GM12878 (cell line): ENCODE results near the gene MCMBP. TPM values are rescaled to one million over a fixed set of nuclear protein-coding genes. Genes with fewer than 3 reads are reported as not detected.

Experiments used
- ATAC-seq: fragments of 200-7000 bp; cut with Tn5 transposase; 3 replicates; pipeline ENCODE4 v1.9.1; 2020; ENCODE audit warnings: mild to moderate bottlenecking, moderate library complexity
- BruUV-seq: library from RNA; stranded (reverse); fragments of 400-500 nt; replicated peaks from 2 replicates; lab custom pipeline; 2021; lab: Mats Ljungman, UMichigan
- CTCF ChIA-PET: fragments of 300-600 bp; sonication (Branson Sonifier 250); formaldehyde crosslinking; extraction: SDS; loops from one replicate; lab custom pipeline; 2021; ENCODE audit warnings: inconsistent platforms; lab: Yijun Ruan, JAX
- POLR2A ChIA-PET: fragments of 350-600 bp; formaldehyde crosslinking; extraction: SDS; loops from one replicate; lab custom pipeline; 2021; ENCODE audit warnings: inconsistent platforms; lab: Charles Lee
- RAD21 ChIA-PET: fragments of 300-600 bp; sonication (Branson Sonifier 250); formaldehyde crosslinking; loops from one replicate; lab custom pipeline; 2023; ENCODE audit warnings: antibody characterized with exemption; ENCODE audit not compliant: unreplicated experiment; lab: Charles Lee
- SMC1A ChIA-PET: fragments of 300-600 bp; sonication (Branson Sonifier 250); formaldehyde crosslinking; loops from one replicate; lab custom pipeline; 2023; ENCODE audit not compliant: unreplicated experiment, uncharacterized antibody; lab: Charles Lee
- DNase-seq: peaks from one replicate; pipeline ENCODE4 v3.0.0-alpha.2; 2011; ENCODE audit warnings: low read depth, low spot score
- FAIRE-seq: peaks from 3 replicates; lab custom pipeline; 2011; peaks lifted over from hg19 to GRCh38; lab: Jason Lieb, UNC
- H2AFZ ChIP-seq: 2 replicates; pipeline ENCODE4 v1.6.0; 2011; ENCODE audit warnings: low read depth, low read length, control low read depth; ENCODE audit not compliant: control insufficient read depth
- H3K27ac ChIP-seq: 2 replicates; pipeline ENCODE4 v1.5.1; 2011; ENCODE audit warnings: control low read depth; ENCODE audit not compliant: control insufficient read depth, insufficient read depth
- H3K27me3 ChIP-seq, 2 experiments: replicated peaks in 1 of 2; 2 replicates each; pipeline versions ENCODE4 v1.6.0 to v1.6.1; 2011; ENCODE audit warnings: low read length in 1 of 2; ENCODE audit not compliant: control insufficient read depth in 2 of 2, insufficient read depth in 2 of 2
- H3K36me3 ChIP-seq, 2 experiments: 2 replicates each; pipeline ENCODE4 v1.5.1; 2011; ENCODE audit warnings: low read length in 1 of 2; ENCODE audit not compliant: control insufficient read depth in 2 of 2, insufficient read depth in 2 of 2
- H3K4me1 ChIP-seq: 2 replicates; pipeline ENCODE4 v1.6.1; 2011; ENCODE audit warnings: mild to moderate bottlenecking, low read length, moderate library complexity, mixed read lengths; ENCODE audit not compliant: control insufficient read depth, insufficient read depth
- H3K4me2 ChIP-seq: 2 replicates; pipeline ENCODE4 v1.6.0; 2011; ENCODE audit warnings: control low read depth; ENCODE audit not compliant: control insufficient read depth, insufficient read depth
- H3K4me3 ChIP-seq: fragments of 200-600 bp; sonication (generic); 2 replicates; pipeline ENCODE4 v1.5.1; 2016
- H3K79me2 ChIP-seq: 2 replicates; pipeline ENCODE4 v1.6.0; 2011; ENCODE audit warnings: low read length; ENCODE audit not compliant: control insufficient read depth, insufficient read depth
- H3K9ac ChIP-seq: 2 replicates; pipeline ENCODE4 v1.8.0; 2011; ENCODE audit warnings: low read length, control low read depth, mixed read lengths; ENCODE audit not compliant: control insufficient read depth, insufficient read depth
- H3K9me3 ChIP-seq: replicated peaks from 3 replicates; pipeline ENCODE4 v1.5.1; 2011; ENCODE audit warnings: mild to moderate bottlenecking, low read length; ENCODE audit not compliant: control insufficient read depth, insufficient read depth
- H4K20me1 ChIP-seq: 2 replicates; pipeline ENCODE4 v1.6.0; 2011; ENCODE audit not compliant: control insufficient read depth, insufficient read depth
- GABPA ChIP-seq: IDR thresholded peaks from 2 replicates; pipeline ENCODE4 v1.6.1; 2014; ENCODE audit warnings: antibody characterized with exemption, low read depth, mild to moderate bottlenecking, inconsistent platforms
- MEF2A ChIP-seq: IDR thresholded peaks from 2 replicates; pipeline ENCODE4 v1.6.1; 2011; ENCODE audit warnings: low read depth, mild to moderate bottlenecking, low read length, moderate library complexity; ENCODE audit not compliant: insufficient read depth
- MYC ChIP-seq: IDR thresholded peaks from 2 replicates; pipeline ENCODE4 v1.6.1; 2011; ENCODE audit warnings: mild to moderate bottlenecking, low read length, moderate library complexity, inconsistent platforms; ENCODE audit not compliant: insufficient read depth, insufficient replicate concordance, insufficient read length, severe bottlenecking
- POLR2AphosphoS5 ChIP-seq: IDR thresholded peaks from 2 replicates; pipeline ENCODE4 v1.6.1; 2011; ENCODE audit warnings: mild to moderate bottlenecking, low read length, inconsistent platforms
- SMARCA5 ChIP-seq: fragments of 450-650 bp; IDR thresholded peaks from 2 replicates; pipeline ENCODE4 v1.6.1; 2017; ENCODE audit warnings: mild to moderate bottlenecking
- TBL1XR1 ChIP-seq: IDR thresholded peaks from 2 replicates; pipeline ENCODE4 v1.6.1; 2012; ENCODE audit warnings: low read depth, low read length, improper control_type of control experiment
- WGBS: methylation state at CpG from one replicate; pipeline ENCODE4 v1.1.6; 2016; ENCODE audit warnings: low lambda C conversion rate; ENCODE audit not compliant: insufficient replicate concordance, insufficient coverage; ENCODE audit errors: missing lambda C conversion rate; 5-methylcytosine and 5-hydroxymethylcytosine counted together
- in situ Hi-C: fragments of 300-500 bp; cut with MboI; formaldehyde crosslinking; loops from 9 replicates; pipeline ENCODE4 v1.14.3; 2018; ENCODE audit warnings: mixed read lengths
- intact Hi-C: fragments of 100-400 bp; cut with micrococcal nuclease; formaldehyde crosslinking; loops from one replicate; pipeline ENCODE4 v1.14.2; 2022; ENCODE audit not compliant: unreplicated experiment
- polyA plus RNA-seq, 11 experiments: library from polyadenylated mRNA; depleted of rRNA in 4 of 11; unstranded in 6 of 11; stranded (reverse) in 5 of 11; fragments of >200 nt; fragmentation: Nextera tagmentation in 4 of 11; fragmentation: Illumina TruSeq in 1 of 11; extraction: Ambion mirVana in 4 of 11; extraction: Trizol in 1 of 11; gene quantifications; 1 replicate in 1 of 11; 2 replicates in 10 of 11; pipeline versions ENCODE4 v1.2.1 to v1.2.3, GENCODE V29; 2011 to 2016; ENCODE audit warnings: inconsistent platforms in 2 of 11, missing spikeins in 2 of 11, low read depth in 1 of 11
- total RNA-seq, 4 experiments: library from RNA; depleted of rRNA in 3 of 4; stranded (reverse); fragments of >200 nt in 3 of 4; fragmentation: Illumina TruSeq in 1 of 4; extraction: Trizol in 1 of 4; gene quantifications; 2 replicates each; pipeline versions ENCODE4 v1.2.1 to v1.2.3, GENCODE V29; 2013 to 2021

MCMBP gene
- total and polyA plus RNA-seq, 10 of the 15 experiments (the other 5 are each of a cell fraction or from before 2014, with no cell fraction given): 7.6 to 93.1 (median 75.7) TPM

DNA sequence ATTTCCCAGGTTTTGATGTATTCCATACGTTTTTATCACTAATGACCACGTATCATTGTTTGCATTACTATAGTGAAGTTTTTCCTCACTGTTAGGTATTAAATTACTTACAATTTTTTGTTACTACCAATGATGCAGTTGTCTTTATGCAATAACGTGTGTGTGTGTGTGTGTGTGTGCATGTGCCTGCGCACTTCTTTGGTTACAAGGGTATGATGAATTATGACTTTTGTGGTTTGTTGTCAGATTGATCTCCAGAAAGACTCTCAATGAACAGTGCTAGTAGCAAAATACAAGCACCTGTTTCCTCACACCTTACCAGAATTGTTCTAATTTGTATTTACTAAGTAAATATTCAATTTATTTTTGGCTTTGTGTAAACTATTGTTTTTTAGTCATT lies 51.5 kb downstream of the MCMBP start:
- H3K27me3 ChIP-seq: no peaks in the 10 kb centered on the region
- H3K9me3 ChIP-seq: no peaks in the 10 kb centered on the region
- ChIA-PET SMC1A (interaction anchor here (2.0 to 2.3 kb wide), 2 partner anchors 10 to 70 kb away, joined by 6 read pairs; no protein-coding TSS in a partner anchor), RAD21 (no interaction called here), POLR2A (no interaction called here), CTCF (interaction anchor here (1.1 kb wide), 1 partner anchor 134 kb away, joined by 3 read pairs; no protein-coding TSS in a partner anchor)
- no peaks in the 10 kb centered on the region for H4K20me1 ChIP-seq
- intact Hi-C loops (no loop called here), in situ Hi-C loops (no loop called here)
- no peak overlapping the region for H2AFZ ChIP-seq
- no peak overlapping the region for H3K4me2 ChIP-seq
- FAIRE-seq (no peak), ATAC-seq (no peak), DNase-seq (no peak)
- H3K36me3 ChIP-seq: peaks cover 0 to 7% of the 10 kb centered on the region in 2 experiments; a peak in 3 of 4 replicates
- no peak for TF ChIP-seq MYC
- no peak for TF ChIP-seq SMARCA5
- TF ChIP-seq GABPA: no peak
- no peak for TF ChIP-seq POLR2AphosphoS5
- no peaks in the 10 kb centered on the region for H3K79me2 ChIP-seq
- no peak overlapping the region for H3K4me3 ChIP-seq
- no TSS peak for BruUV-seq
- H3K4me1 ChIP-seq: no peaks in the 10 kb centered on the region
- H3K27ac ChIP-seq: no peak overlapping the region
- WGBS: 63% methylated on average over 4 of the region's 4 CpGs
- H3K9ac ChIP-seq: no peak overlapping the region

DNA sequence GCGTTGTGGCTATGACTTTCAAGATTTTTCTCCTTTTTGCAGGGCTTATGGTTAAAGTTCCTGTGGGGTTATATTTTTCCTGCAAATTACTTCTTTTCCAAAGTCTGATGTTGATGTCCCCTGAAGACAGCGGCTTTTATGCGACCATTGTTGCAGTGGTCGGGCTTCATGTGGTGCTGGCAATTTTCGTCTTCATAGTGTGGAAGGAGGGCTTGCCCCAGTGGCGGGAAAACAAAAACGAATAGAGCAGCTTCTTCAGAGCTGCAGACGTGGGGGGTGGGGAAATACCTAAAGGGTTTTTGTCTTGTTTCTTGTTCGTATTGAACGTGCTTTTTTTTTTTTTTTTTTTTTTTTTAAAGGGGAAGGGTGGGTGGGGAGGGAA lies 53.8 kb downstream of the MCMBP start:
- SMC1A ChIA-PET: interaction anchor here (0.5 to 1.2 kb wide), 2 partner anchors 69 to 310 kb away, joined by 3 read pairs; no protein-coding TSS in a partner anchor
- Histone ChIP-seq H3K9ac (no peak overlapping the region), H3K36me3 (peaks cover 0 to 9% of the 10 kb centered on the region in 2 experiments; a peak in 3 of 4 replicates)
- ATAC-seq: no peak
- no peak for TF ChIP-seq TBL1XR1
- no peak for TF ChIP-seq MEF2A
- TF ChIP-seq, all 136 proteins: peak for 0
- ChIA-PET CTCF (no interaction called here), RAD21 (interaction anchor here (0.6 to 1.0 kb wide), 2 partner anchors 53 to 69 kb away, joined by 3 read pairs; partner anchors contain the start of gene MCMBP), POLR2A (no interaction called here)
- Histone ChIP-seq H2AFZ (no peak overlapping the region), H3K27ac (no peak overlapping the region), H3K79me2 (no peaks in the 10 kb centered on the region), H3K4me1 (no peaks in the 10 kb centered on the region), H3K9me3 (no peaks in the 10 kb centered on the region), H4K20me1 (no peaks in the 10 kb centered on the region), H3K4me3 (no peak overlapping the region), H3K4me2 (no peak overlapping the region), H3K27me3 (no peaks in the 10 kb centered on the region)
- in situ Hi-C loops (no loop called here), intact Hi-C loops (no loop called here)
- DNase-seq (no peak), FAIRE-seq (no peak)
- 89% methylated on average over 9 of the region's 10 CpGs for WGBS
- no TSS peak for BruUV-seq
